HG03103 (cell line): Measurements from ENCODE around the gene LAMTOR2.
"Not testable (repeated sequence)": the region's sequence is repeated elsewhere in the genome, so short reads cannot be mapped to it uniquely, and the experiment has no call there.

Experiments
- ATAC-seq: cut with Tn5 transposase; IDR thresholded peaks from one replicate; pipeline ENCODE4 v1.9.1; 2021; ENCODE audit warnings: low read depth; ENCODE audit not compliant: unreplicated experiment

LAMTOR2 gene

GRCh38 chr1:156054500-156055280, at the start of gene LAMTOR2:
Gene LAMTOR2, plus strand, starts transcription at chr1:156054782. Its CDS starts 108 bp downstream, at chr1:156054890.
- peak; percentile 62 for ATAC-seq

- no peak for ATAC-seq
Measured at GRCh38 chr1:156004843-156005584, 49.6 kb upstream of the LAMTOR2 start.

GRCh38 chr1:156006666-156007376, 47.8 kb upstream of the LAMTOR2 start:
- no peak for ATAC-seq

- no peak for ATAC-seq
Measured at GRCh38 chr1:156009404-156009803, 45.2 kb upstream of the LAMTOR2 start.

GRCh38 chr1:156012051-156012817, 42.3 kb upstream of the LAMTOR2 start:
- no peak for ATAC-seq

GRCh38 chr1:156014829-156015228, 39.8 kb upstream of the LAMTOR2 start:
- no peak for ATAC-seq

- no peak for ATAC-seq
Measured at GRCh38 chr1:156019946-156020292, 34.7 kb upstream of the LAMTOR2 start.

- no peak for ATAC-seq
Measured at GRCh38 chr1:156020293-156021092, 34.1 kb upstream of the LAMTOR2 start, which contains the start of gene SSR2. Gene SSR2, minus strand, starts transcription at chr1:156020951. Its CDS starts 784 bp downstream, at chr1:156020167.

GRCh38 chr1:156021093-156021428, 33.5 kb upstream of the LAMTOR2 start:
- no peak for ATAC-seq

GRCh38 chr1:156021954-156022353, 32.6 kb upstream of the LAMTOR2 start:
- ATAC-seq: no peak

GRCh38 chr1:156024801-156025200, 29.8 kb upstream of the LAMTOR2 start:
- ATAC-seq: no peak

- ATAC-seq: no peak
Measured at GRCh38 chr1:156025876-156026275, 28.7 kb upstream of the LAMTOR2 start.

- ATAC-seq: no peak
Measured at GRCh38 chr1:156026588-156026987, 28.0 kb upstream of the LAMTOR2 start.

GRCh38 chr1:156033011-156033410, 21.6 kb upstream of the LAMTOR2 start:
- no peak for ATAC-seq

- ATAC-seq: not testable (repeated sequence)
Measured at GRCh38 chr1:156034991-156035390, 19.6 kb upstream of the LAMTOR2 start.

GRCh38 chr1:156042828-156043227, 11.8 kb upstream of the LAMTOR2 start:
- ATAC-seq: no peak

- no peak for ATAC-seq
Measured at GRCh38 chr1:156045076-156045475, 9.5 kb upstream of the LAMTOR2 start.

- ATAC-seq: no peak
Measured at GRCh38 chr1:156048663-156049258, 5.8 kb upstream of the LAMTOR2 start.

- ATAC-seq: no peak
Measured at GRCh38 chr1:156050376-156050775, 4.2 kb upstream of the LAMTOR2 start.
